Germinal center (tissue), 1 donor: ENCODE measurements around the gene SMYD3.
A peak's percentile ranks its signal among the peaks of the same experiment; 100 is the strongest.
"Not testable (repeated sequence)": the region's sequence is repeated elsewhere in the genome, so short reads cannot be mapped to it uniquely, and the experiment has no call there.

Source experiments
- DNase-seq: peaks from one replicate; pipeline ENCODE4 v3.0.0; 2012; ENCODE audit warnings: mixed read lengths, low spot score

SMYD3 gene

GRCh38 chr1:245800901-245801605 is 706.0 kb downstream of the SMYD3 start:
- DNase-seq = no peak

- DNase-seq = no peak
Observed at GRCh38 chr1:245798349-245798711, 708.7 kb downstream of the SMYD3 start.

GRCh38 chr1:245797592-245798348 is 709.3 kb downstream of the SMYD3 start:
- peak; percentile 30 for DNase-seq

GRCh38 chr1:245791410-245792312 is 715.4 kb downstream of the SMYD3 start:
- DNase-seq = no peak

- no peak for DNase-seq
Observed at GRCh38 chr1:245790441-245790840, 716.6 kb downstream of the SMYD3 start.

- DNase-seq = no peak
Observed at GRCh38 chr1:245788886-245789285, 718.2 kb downstream of the SMYD3 start.

GRCh38 chr1:245788269-245788668 is 718.8 kb downstream of the SMYD3 start:
- DNase-seq = no peak

GRCh38 chr1:245786948-245787347 is 720.1 kb downstream of the SMYD3 start:
- no peak for DNase-seq

GRCh38 chr1:245779797-245780755 is 727.0 kb downstream of the SMYD3 start:
- DNase-seq = no peak

GRCh38 chr1:245777752-245778151 is 729.3 kb downstream of the SMYD3 start:
- DNase-seq = no peak

GRCh38 chr1:245776694-245777332 is 730.3 kb downstream of the SMYD3 start:
- DNase-seq = no peak

GRCh38 chr1:245776139-245776538 is 730.9 kb downstream of the SMYD3 start:
- DNase-seq = no peak

- not testable (repeated sequence) for DNase-seq
Observed at GRCh38 chr1:245774931-245775330, 732.1 kb downstream of the SMYD3 start.

- DNase-seq = no peak
Observed at GRCh38 chr1:245774196-245774595, 732.9 kb downstream of the SMYD3 start.

- no peak for DNase-seq
Observed at GRCh38 chr1:245773344-245773743, 733.7 kb downstream of the SMYD3 start.

- DNase-seq = no peak
Observed at GRCh38 chr1:245772739-245773138, 734.3 kb downstream of the SMYD3 start.

- DNase-seq = no peak
Observed at GRCh38 chr1:245772325-245772724, 734.8 kb downstream of the SMYD3 start.

- no peak for DNase-seq
Observed at GRCh38 chr1:245771511-245772281, 735.4 kb downstream of the SMYD3 start.

- no peak for DNase-seq
Observed at GRCh38 chr1:245770156-245770555, 736.9 kb downstream of the SMYD3 start.

GRCh38 chr1:245768596-245768995 is 738.5 kb downstream of the SMYD3 start:
- DNase-seq = no peak
